ENCODE results near the gene ATRNL1.

DNA sequence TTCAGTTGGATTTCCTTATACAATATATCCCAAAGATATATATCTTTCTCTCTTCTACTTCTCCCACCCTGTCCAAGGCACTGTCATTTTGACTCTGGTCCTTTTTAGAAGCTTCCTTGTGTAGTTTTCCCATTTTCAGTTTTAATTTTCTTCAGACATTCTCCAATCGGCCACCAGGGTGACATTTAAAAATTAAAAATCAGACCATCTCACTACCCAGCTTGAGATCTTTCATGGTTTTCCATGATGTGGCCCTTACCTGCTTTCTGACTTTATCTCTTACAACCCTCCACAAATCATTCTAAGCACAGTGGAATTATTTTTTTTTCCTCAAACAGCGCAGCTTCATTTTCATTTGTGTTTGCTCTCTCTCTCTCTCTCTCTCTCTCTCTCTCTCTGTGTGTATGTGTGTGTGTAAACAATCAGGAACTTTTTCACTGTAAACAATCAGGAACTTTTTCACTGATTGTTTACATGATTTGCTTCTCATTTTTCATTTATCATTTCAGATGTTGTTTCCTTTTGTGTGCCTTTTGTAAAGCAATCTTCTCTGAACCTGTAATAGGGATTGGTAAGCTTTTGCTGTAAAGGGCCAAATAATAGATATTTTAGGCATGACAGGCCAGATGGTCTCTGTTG is 348.9 kb downstream of the ATRNL1 start:
- TF ChIP-seq, protein P1, sequence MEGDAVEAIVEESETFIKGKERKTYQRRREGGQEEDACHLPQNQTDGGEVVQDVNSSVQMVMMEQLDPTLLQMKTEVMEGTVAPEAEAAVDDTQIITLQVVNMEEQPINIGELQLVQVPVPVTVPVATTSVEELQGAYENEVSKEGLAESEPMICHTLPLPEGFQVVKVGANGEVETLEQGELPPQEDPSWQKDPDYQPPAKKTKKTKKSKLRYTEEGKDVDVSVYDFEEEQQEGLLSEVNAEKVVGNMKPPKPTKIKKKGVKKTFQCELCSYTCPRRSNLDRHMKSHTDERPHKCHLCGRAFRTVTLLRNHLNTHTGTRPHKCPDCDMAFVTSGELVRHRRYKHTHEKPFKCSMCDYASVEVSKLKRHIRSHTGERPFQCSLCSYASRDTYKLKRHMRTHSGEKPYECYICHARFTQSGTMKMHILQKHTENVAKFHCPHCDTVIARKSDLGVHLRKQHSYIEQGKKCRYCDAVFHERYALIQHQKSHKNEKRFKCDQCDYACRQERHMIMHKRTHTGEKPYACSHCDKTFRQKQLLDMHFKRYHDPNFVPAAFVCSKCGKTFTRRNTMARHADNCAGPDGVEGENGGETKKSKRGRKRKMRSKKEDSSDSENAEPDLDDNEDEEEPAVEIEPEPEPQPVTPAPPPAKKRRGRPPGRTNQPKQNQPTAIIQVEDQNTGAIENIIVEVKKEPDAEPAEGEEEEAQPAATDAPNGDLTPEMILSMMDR (IDR thresholded peaks at IDR 0.05 in 8 of 11, conservative IDR thresholded peaks at IDR 0.05 in 3 of 11) = no peak
- TF ChIP-seq POLR2AphosphoS5 (IDR thresholded peaks at IDR 0.05) (no peak), POLR2A (IDR thresholded peaks at IDR 0.05) (no peak)
